MM.1S (cell line): Measurements from ENCODE around the gene PRKAG2.

ENCODE experiments used
- CTCF ChIP-seq: fragments of 300-600 bp; sonication (generic); IDR thresholded peaks from 2 replicates; pipeline ENCODE4 v1.5.1; 2016; ENCODE audit warnings: antibody characterized with exemption, low read length, mixed read lengths
- EZH2 ChIP-seq: fragments of 300-600 bp; sonication (generic); optimal IDR thresholded peaks from 2 replicates; pipeline ENCODE3; 2017; ENCODE audit warnings: low read depth, mild to moderate bottlenecking, antibody characterized with exemption, low read length, mixed read lengths
- EZH2phosphoT487 ChIP-seq: fragments of 300-600 bp; sonication (generic); IDR thresholded peaks from 2 replicates; pipeline ENCODE4 v1.6.1; 2018; ENCODE audit warnings: antibody characterized with exemption, low read length

- no peak for TF ChIP-seq CTCF
- no peak for TF ChIP-seq EZH2phosphoT487
- TF ChIP-seq EZH2: no peak
Observed at GRCh38 chr7:151752037-151752436, 124.9 kb downstream of the PRKAG2 start.
